HepG2 (cell line): Measurements from ENCODE around the gene CDK5R1. TPM values are rescaled to one million over a fixed set of nuclear protein-coding genes. Genes with fewer than 3 reads are reported as not detected.

ENCODE experiments used
- ADNP ChIP-seq: sonication (generic); formaldehyde crosslinking; IDR thresholded peaks from 2 replicates; pipeline ENCODE4 v1.4.0; 2020; ENCODE audit warnings: missing genetic modification reagents
- ARID3A ChIP-seq: IDR thresholded peaks from 2 replicates; pipeline ENCODE4 v1.6.1; 2012; ENCODE audit warnings: low read depth, low read length, improper control_type of control experiment
- CCDC6 ChIP-seq: sonication (generic); formaldehyde crosslinking; IDR thresholded peaks from 2 replicates; pipeline ENCODE4 v1.8.1; 2022; ENCODE audit warnings: mild to moderate bottlenecking, missing genetic modification reagents, moderate library complexity
- FOXK1 ChIP-seq: sonication (generic); formaldehyde crosslinking; IDR thresholded peaks from 2 replicates; pipeline ENCODE4 v1.4.0; 2020; ENCODE audit warnings: low read depth, missing genetic modification reagents, borderline replicate concordance
- FUBP1 ChIP-seq: sonication (generic); formaldehyde crosslinking; IDR thresholded peaks from 2 replicates; pipeline ENCODE4 v1.5.1; 2020; ENCODE audit warnings: missing genetic modification reagents, mild to moderate bottlenecking, borderline replicate concordance
- NONO ChIP-seq, 2 experiments: fragments of 450-650 bp in 1 of 2; sonication (generic) in 1 of 2; formaldehyde crosslinking in 1 of 2; IDR thresholded peaks in 1 of 2; conservative IDR thresholded peaks in 1 of 2; 2 replicates each; pipeline versions ENCODE4 v1.6.1 to v1.8.0; 2017 to 2022; ENCODE audit warnings: mild to moderate bottlenecking in 1 of 2, missing genetic modification reagents in 1 of 2, moderate library complexity in 1 of 2
- PHF5A ChIP-seq: IDR thresholded peaks from one replicate; pipeline ENCODE4 v1.6.1; 2018; ENCODE audit warnings: low read depth, missing genetic modification reagents; ENCODE audit not compliant: unreplicated experiment
- POLR2AphosphoS2 ChIP-seq: IDR thresholded peaks from 2 replicates; pipeline ENCODE4 v1.6.1; 2011; ENCODE audit warnings: low read depth, low read length, improper control_type of control experiment
- ZNF501 ChIP-seq: sonication (generic); formaldehyde crosslinking; IDR thresholded peaks from 2 replicates; pipeline ENCODE4 v1.5.1; 2020; ENCODE audit warnings: mild to moderate bottlenecking, moderate library complexity, missing genetic modification reagents
- ZNF512 ChIP-seq: sonication (generic); formaldehyde crosslinking; IDR thresholded peaks from 2 replicates; pipeline ENCODE4 v1.4.0; 2020; ENCODE audit warnings: mild to moderate bottlenecking, missing genetic modification reagents
- ZNF850 ChIP-seq: sonication (generic); formaldehyde crosslinking; conservative IDR thresholded peaks from 2 replicates; pipeline ENCODE4 v1.9.0; 2021; ENCODE audit warnings: mild to moderate bottlenecking, missing genetic modification reagents
- ZSCAN25 ChIP-seq: sonication (generic); formaldehyde crosslinking; IDR thresholded peaks from 2 replicates; pipeline ENCODE4 v1.8.0; 2022; ENCODE audit warnings: mild to moderate bottlenecking, missing genetic modification reagents
- polyA plus RNA-seq, 8 experiments: library from polyadenylated mRNA; depleted of rRNA in 3 of 8; stranded (reverse) in 7 of 8; unstranded in 1 of 8; fragments of >200 nt; fragmentation: Illumina TruSeq in 4 of 8; extraction: Trizol in 4 of 8; gene quantifications; 2 replicates each; pipeline versions ENCODE4 v1.2.1 to v1.2.3, GENCODE V29; 2011 to 2016; ENCODE audit warnings: low read depth in 4 of 8, missing spikeins in 1 of 8, mixed read lengths in 1 of 8; ENCODE audit not compliant: insufficient read depth in 1 of 8
- total RNA-seq, 5 experiments: library from RNA; depleted of rRNA; stranded (reverse); fragments of >200 nt; fragmentation: Illumina TruSeq; extraction: Trizol; gene quantifications; 2 replicates each; pipeline ENCODE4 v1.2.3, GENCODE V29; 2016; ENCODE audit warnings: low read depth in 1 of 5
- TF ChIP-seq, protein P1 (sequence below): IDR thresholded peaks from 2 replicates; pipeline ENCODE4 v1.6.1; 2016; ENCODE audit warnings: mild to moderate bottlenecking
- TF ChIP-seq, protein P2 (sequence below): sonication (generic); formaldehyde crosslinking; IDR thresholded peaks from 2 replicates; pipeline ENCODE4 v1.8.0; 2022; ENCODE audit warnings: missing genetic modification reagents, mild to moderate bottlenecking, inconsistent platforms, borderline replicate concordance
- TF ChIP-seq, protein P3 (sequence below): sonication (generic); formaldehyde crosslinking; IDR thresholded peaks from 2 replicates; pipeline ENCODE4 v1.5.0; 2020; ENCODE audit warnings: mild to moderate bottlenecking, missing genetic modification reagents, borderline replicate concordance

Gene CDK5R1
- total and polyA plus RNA-seq, 2 of the 13 experiments (the other 11 are each of a cell fraction or from before 2014, with no cell fraction given), result 1.1 to 3.9 TPM

GRCh38 chr17:32444301-32445073, 42.3 kb upstream of the CDK5R1 start, which contains the start of gene PSMD11 (continued):
- TF ChIP-seq ARID3A (no peak), ZNF501 (CRISPR knock-in tag) (peak; percentile 94), POLR2AphosphoS2 (no peak), ADNP (no peak), ZNF850 (no peak), ZSCAN25 (CRISPR knock-in tag) (0 out of 2 replicates have a peak, but pooled peaks have one; percentile 4), FOXK1 (CRISPR knock-in tag) (peak; percentile 76; the same call in 1 of the 2 replicates), FUBP1 (CRISPR knock-in tag) (no peak), CCDC6 (CRISPR knock-in tag) (no peak), NONO (IDR thresholded peaks at IDR 0.05) (no peak), NONO (CRISPR knock-in tag; conservative IDR thresholded peaks at IDR 0.05) (peak; percentile 76), ZNF512 (CRISPR knock-in tag) (no peak), PHF5A (peak; percentile 76)
- TF ChIP-seq, protein P1, sequence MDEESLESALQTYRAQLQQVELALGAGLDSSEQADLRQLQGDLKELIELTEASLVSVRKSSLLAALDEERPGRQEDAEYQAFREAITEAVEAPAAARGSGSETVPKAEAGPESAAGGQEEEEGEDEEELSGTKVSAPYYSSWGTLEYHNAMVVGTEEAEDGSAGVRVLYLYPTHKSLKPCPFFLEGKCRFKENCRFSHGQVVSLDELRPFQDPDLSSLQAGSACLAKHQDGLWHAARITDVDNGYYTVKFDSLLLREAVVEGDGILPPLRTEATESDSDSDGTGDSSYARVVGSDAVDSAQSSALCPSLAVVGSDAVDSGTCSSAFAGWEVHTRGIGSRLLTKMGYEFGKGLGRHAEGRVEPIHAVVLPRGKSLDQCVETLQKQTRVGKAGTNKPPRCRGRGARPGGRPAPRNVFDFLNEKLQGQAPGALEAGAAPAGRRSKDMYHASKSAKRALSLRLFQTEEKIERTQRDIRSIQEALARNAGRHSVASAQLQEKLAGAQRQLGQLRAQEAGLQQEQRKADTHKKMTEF (CRISPR knock-in tag), result peak; percentile 89
- TF ChIP-seq, protein P2, sequence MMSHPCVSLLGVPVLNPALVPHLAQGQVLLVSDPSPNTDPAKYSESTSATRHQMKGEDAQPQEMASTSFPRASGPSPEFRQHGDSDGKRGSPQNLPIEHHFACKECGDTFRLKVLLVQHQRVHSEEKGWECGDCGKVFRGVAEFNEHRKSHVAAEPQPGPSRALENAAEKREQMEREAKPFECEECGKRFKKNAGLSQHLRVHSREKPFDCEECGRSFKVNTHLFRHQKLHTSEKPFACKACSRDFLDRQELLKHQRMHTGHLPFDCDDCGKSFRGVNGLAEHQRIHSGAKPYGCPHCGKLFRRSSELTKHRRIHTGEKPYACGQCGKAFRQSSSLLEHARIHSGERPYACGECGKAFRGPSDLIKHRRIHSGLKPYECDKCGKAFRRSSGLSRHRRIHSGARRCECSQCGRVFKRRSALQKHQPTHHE (CRISPR knock-in tag), result peak; percentile 73; the same call in 1 of the 2 replicates
- TF ChIP-seq, protein P3, sequence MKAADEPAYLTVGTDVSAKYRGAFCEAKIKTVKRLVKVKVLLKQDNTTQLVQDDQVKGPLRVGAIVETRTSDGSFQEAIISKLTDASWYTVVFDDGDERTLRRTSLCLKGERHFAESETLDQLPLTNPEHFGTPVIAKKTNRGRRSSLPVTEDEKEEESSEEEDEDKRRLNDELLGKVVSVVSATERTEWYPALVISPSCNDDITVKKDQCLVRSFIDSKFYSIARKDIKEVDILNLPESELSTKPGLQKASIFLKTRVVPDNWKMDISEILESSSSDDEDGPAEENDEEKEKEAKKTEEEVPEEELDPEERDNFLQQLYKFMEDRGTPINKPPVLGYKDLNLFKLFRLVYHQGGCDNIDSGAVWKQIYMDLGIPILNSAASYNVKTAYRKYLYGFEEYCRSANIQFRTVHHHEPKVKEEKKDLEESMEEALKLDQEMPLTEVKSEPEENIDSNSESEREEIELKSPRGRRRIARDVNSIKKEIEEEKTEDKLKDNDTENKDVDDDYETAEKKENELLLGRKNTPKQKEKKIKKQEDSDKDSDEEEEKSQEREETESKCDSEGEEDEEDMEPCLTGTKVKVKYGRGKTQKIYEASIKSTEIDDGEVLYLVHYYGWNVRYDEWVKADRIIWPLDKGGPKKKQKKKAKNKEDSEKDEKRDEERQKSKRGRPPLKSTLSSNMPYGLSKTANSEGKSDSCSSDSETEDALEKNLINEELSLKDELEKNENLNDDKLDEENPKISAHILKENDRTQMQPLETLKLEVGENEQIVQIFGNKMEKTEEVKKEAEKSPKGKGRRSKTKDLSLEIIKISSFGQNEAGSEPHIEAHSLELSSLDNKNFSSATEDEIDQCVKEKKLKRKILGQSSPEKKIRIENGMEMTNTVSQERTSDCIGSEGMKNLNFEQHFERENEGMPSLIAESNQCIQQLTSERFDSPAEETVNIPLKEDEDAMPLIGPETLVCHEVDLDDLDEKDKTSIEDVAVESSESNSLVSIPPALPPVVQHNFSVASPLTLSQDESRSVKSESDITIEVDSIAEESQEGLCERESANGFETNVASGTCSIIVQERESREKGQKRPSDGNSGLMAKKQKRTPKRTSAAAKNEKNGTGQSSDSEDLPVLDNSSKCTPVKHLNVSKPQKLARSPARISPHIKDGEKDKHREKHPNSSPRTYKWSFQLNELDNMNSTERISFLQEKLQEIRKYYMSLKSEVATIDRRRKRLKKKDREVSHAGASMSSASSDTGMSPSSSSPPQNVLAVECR (CRISPR knock-in tag), result peak; percentile 87
